ENCODE results near the gene MESD. TPM values are rescaled to one million over a fixed set of nuclear protein-coding genes. Genes with fewer than 3 reads are reported as not detected.

Gene MESD
- total RNA-seq, 2 experiments from 2014 or later = 27.0 to 27.4 TPM

DNA sequence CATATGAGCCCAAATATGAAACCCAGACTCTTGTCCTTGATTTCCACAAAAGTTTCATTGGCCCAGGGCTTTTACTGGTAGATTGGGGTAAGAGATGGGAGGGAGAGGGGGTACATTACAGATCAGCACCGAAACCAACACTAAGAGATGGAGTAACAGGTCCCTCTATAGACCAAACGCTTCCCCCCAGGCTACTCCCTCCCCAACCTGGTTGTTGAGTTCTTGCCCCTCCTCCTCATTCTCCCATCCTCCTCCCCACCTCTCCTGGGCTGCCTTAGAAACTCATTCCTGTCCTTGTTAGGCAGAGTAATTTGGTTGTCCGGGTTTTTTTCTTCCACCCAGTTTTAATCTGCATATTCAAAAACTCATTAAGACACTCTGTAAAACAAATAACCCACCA lies 74.1 kb downstream of the MESD start:
- Mint-ChIP-seq H3K27ac (no peak overlapping the region), H3K4me1 (ENCODE audit: low read depth) (peaks cover 19% of the 10 kb centered on the region), H3K36me3 (ENCODE audit: low read depth) (no peaks in the 10 kb centered on the region), H3K4me3 (no peak overlapping the region), H3K27me3 (ENCODE audit: low read depth) (peaks cover 5% of the 10 kb centered on the region), H3K9me3 (ENCODE audit: insufficient read depth) (no peaks in the 10 kb centered on the region)
- DNase-seq (no peak), ATAC-seq (no peak)
- ChIA-PET POLR2A (no interaction called here), CTCF (no interaction called here)

DNA sequence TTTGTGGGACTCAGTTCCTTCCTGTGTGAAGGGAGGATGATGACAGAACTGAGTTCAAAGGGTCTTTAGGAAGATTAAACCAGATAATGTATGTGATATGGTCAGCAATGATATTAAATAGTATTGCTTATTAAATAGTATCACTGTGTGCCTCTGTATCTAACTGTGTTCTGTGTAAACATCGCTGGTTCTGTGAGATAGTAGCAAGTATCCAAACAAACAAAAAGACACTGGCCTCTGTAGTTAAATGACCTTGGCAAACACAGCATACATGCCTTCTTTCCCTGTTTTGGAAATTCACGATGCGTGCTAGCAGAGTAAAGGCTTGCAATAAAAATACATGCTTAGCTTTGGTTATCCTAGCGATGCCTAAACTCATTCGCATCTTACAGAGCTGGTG lies 76.1 kb downstream of the MESD start:
- ChIA-PET CTCF (no interaction called here), POLR2A (no interaction called here)
- H3K9me3 Mint-ChIP-seq (ENCODE audit: insufficient read depth) = no peaks in the 10 kb centered on the region

GRCh38 chr15:80912673-80913072 lies 76.9 kb downstream of the MESD start:
- Mint-ChIP-seq H3K36me3 (ENCODE audit: low read depth) (peaks cover 3% of the 10 kb centered on the region), H3K9me3 (ENCODE audit: insufficient read depth) (no peaks in the 10 kb centered on the region), H3K27me3 (ENCODE audit: low read depth) (peaks cover 5% of the 10 kb centered on the region), H3K27ac (no peak overlapping the region), H3K4me3 (no peak overlapping the region), H3K4me1 (ENCODE audit: low read depth) (peaks cover 5% of the 10 kb centered on the region)
- no peak for ATAC-seq
- no peak for DNase-seq
- ChIA-PET CTCF (no interaction called here), POLR2A (no interaction called here)

More for the DNA sequence above, 76.1 kb downstream of the MESD start:
- Mint-ChIP-seq H3K4me1 (ENCODE audit: low read depth) (peaks cover 7% of the 10 kb centered on the region), H3K36me3 (ENCODE audit: low read depth) (peaks cover 3% of the 10 kb centered on the region), H3K27ac (no peak overlapping the region), H3K27me3 (ENCODE audit: low read depth) (peaks cover 5% of the 10 kb centered on the region), H3K4me3 (no peak overlapping the region)
- no peak for ATAC-seq
- DNase-seq = no peak

DNA sequence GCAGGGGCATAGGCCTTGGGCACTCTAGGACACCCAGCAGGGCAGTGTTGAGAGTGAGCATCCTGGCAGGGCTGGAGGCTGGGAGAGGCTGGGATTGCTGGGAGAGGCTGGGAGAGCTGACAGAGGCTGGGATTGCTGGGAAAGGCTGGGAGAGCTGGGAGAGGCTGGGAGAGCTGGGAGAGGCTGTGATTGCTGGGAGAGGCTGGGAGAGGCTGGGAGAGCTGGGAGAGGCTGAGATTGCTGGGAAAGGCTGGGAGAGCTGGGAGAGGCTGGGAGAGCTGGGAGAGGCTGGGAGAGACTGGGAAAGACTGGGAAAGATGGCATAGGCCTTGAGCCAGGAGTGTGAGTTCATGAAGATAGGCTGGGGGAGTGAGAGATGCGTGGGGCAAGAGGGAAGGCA lies 77.8 kb downstream of the MESD start:
- no peak overlapping the region for H3K4me3 Mint-ChIP-seq

GRCh38 chr15:80906159-80906766 lies 83.4 kb downstream of the MESD start:
- Mint-ChIP-seq H3K4me3 (no peak overlapping the region), H3K36me3 (ENCODE audit: low read depth) (peaks cover 3% of the 10 kb centered on the region), H3K27me3 (ENCODE audit: low read depth) (no peaks in the 10 kb centered on the region), H3K4me1 (ENCODE audit: low read depth) (no peaks in the 10 kb centered on the region), H3K27ac (no peak overlapping the region), H3K9me3 (ENCODE audit: insufficient read depth) (no peaks in the 10 kb centered on the region)
- ChIA-PET CTCF (no interaction called here), POLR2A (no interaction called here)
- no peak for DNase-seq
- no peak for ATAC-seq

More for the DNA sequence above, 77.8 kb downstream of the MESD start:
- Mint-ChIP-seq H3K36me3 (ENCODE audit: low read depth) (peaks cover 3% of the 10 kb centered on the region), H3K4me1 (ENCODE audit: low read depth) (peaks cover 5% of the 10 kb centered on the region), H3K9me3 (ENCODE audit: insufficient read depth) (no peaks in the 10 kb centered on the region), H3K27me3 (ENCODE audit: low read depth) (peaks cover 5% of the 10 kb centered on the region), H3K27ac (no peak overlapping the region)
- CTCF ChIA-PET = interaction anchor here (1.2 kb wide), 1 partner anchor 58 kb away, joined by 6 read pairs; no protein-coding TSS in a partner anchor
- DNase-seq (no peak), ATAC-seq (no peak)
- POLR2A ChIA-PET = no interaction called here

- no peak overlapping the region for H3K27ac Mint-ChIP-seq
- ChIA-PET CTCF (no interaction called here), POLR2A (no interaction called here)
- no peaks in the 10 kb centered on the region for H3K27me3 Mint-ChIP-seq (ENCODE audit: low read depth)
- no peak for ATAC-seq
- DNase-seq = no peak
- H3K4me1 Mint-ChIP-seq (ENCODE audit: low read depth) = no peaks in the 10 kb centered on the region
- H3K9me3 Mint-ChIP-seq (ENCODE audit: insufficient read depth) = no peaks in the 10 kb centered on the region
- H3K36me3 Mint-ChIP-seq (ENCODE audit: low read depth) = peaks cover 3% of the 10 kb centered on the region
- H3K4me3 Mint-ChIP-seq = no peak overlapping the region
Measured at GRCh38 chr15:80904998-80905397, 84.6 kb downstream of the MESD start.

GRCh38 chr15:80902298-80902801 lies 87.3 kb downstream of the MESD start:
- POLR2A ChIA-PET = no interaction called here
- Mint-ChIP-seq H3K36me3 (ENCODE audit: low read depth) (no peaks in the 10 kb centered on the region), H3K4me3 (no peak overlapping the region), H3K27me3 (ENCODE audit: low read depth) (no peaks in the 10 kb centered on the region), H3K9me3 (ENCODE audit: insufficient read depth) (no peaks in the 10 kb centered on the region), H3K27ac (no peak overlapping the region), H3K4me1 (ENCODE audit: low read depth) (no peaks in the 10 kb centered on the region)
- no peak for DNase-seq
- CTCF ChIA-PET = no interaction called here
- no peak for ATAC-seq

DNA sequence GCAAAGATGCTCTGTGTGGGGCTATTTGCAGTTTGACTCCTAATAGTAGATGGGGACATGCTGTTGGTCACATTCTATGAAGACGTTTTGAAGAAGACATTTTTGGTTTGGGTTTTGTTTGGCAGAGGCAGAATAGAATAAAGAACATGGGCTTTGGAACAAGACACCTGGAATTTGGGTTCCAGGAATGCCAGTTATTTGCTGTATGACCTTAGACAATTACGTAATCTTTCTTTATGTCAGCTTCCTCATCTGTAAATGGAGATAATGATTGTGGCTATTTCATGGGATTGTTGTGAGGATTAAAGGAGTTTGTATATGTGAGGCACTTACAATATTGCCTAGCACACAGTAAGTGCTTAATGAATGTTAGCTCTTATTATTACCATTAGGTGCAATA lies 91.6 kb downstream of the MESD start:
- Mint-ChIP-seq H3K36me3 (ENCODE audit: low read depth) (no peaks in the 10 kb centered on the region), H3K27ac (no peak overlapping the region), H3K4me1 (ENCODE audit: low read depth) (no peaks in the 10 kb centered on the region), H3K27me3 (ENCODE audit: low read depth) (no peaks in the 10 kb centered on the region), H3K9me3 (ENCODE audit: insufficient read depth) (no peaks in the 10 kb centered on the region), H3K4me3 (no peak overlapping the region)
- POLR2A ChIA-PET = no interaction called here
- ATAC-seq (no peak), DNase-seq (no peak)
- CTCF ChIA-PET = interaction anchor here (1.4 kb wide), 1 partner anchor 72 kb away, joined by 4 read pairs; no protein-coding TSS in a partner anchor

Small RNAs within 50 kb of the gene (microRNA-seq; reads per million reads assigned to microRNA genes)
- gene MIR4514 = not detected

Other genes starting within 250 kb of the MESD start
- not detected for gene CEMIP, start 210.4 kb downstream of the MESD start, total RNA-seq
- gene TLNRD1, start 11.1 kb upstream of the MESD start, total RNA-seq = 10 to 100 TPM; 32.3 to 33.8 TPM
- not detected for gene CFAP161, start 144.5 kb upstream of the MESD start, total RNA-seq
- 100 to 1,000 TPM; 240 to 243 TPM for gene IL16, start 207.1 kb upstream of the MESD start, total RNA-seq